Measurements from ENCODE around the gene IRGC. TPM values are rescaled to one million over a fixed set of nuclear protein-coding genes. Genes with fewer than 3 reads are reported as not detected.

The IRGC gene
- total RNA-seq, 4 donors from 2014 or later: not detected

DNA sequence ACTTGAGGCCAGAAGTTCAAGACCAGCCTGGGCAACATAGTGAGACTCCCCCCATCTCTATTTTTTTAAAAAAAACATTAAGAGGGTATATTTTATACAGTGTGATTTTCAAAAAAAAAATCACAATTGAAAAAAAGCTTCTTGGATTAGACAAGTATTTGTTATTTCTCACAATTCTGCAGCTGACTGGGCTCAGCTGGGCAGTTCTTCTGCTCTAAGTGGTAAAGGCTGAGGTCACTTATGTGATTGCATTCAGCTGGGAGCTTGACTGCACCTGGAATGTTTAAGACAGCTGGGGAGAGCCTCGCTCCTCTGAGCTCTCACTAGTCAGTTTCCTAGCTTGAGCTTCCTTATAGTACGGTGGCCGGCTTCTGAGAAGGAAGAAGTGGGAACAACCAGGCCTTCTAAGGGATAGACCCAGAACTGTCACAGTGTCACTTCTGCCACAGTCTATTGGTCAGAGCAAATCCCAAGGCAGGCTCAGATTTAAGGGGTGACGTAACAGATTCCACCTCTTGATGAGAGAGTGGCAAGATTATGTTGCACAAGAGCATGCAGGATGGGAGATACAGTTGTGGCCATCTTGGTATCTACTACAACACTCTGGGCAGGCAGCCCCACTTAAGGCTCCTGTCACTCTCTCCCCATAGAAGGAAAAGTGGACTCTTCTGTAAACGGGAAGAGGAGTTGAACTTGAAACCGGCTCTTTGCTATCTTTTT is 19.7 kb upstream of the IRGC start:
- Histone ChIP-seq H3K9me3 (peaks cover 5 to 12% (median 6%) of the 10 kb centered on the region in 3 donors), H3K36me3 (no peaks in the 10 kb centered on the region), H3K27me3 (peaks cover 4 to 11% (median 9%) of the 10 kb centered on the region in 3 donors), H3K27ac (no peak overlapping the region), H3K4me3 (no peak overlapping the region), H3K4me1 (peaks cover 0 to 7% of the 10 kb centered on the region in 2 donors)
- DNase-seq: no peak
- TF ChIP-seq, protein P1, sequence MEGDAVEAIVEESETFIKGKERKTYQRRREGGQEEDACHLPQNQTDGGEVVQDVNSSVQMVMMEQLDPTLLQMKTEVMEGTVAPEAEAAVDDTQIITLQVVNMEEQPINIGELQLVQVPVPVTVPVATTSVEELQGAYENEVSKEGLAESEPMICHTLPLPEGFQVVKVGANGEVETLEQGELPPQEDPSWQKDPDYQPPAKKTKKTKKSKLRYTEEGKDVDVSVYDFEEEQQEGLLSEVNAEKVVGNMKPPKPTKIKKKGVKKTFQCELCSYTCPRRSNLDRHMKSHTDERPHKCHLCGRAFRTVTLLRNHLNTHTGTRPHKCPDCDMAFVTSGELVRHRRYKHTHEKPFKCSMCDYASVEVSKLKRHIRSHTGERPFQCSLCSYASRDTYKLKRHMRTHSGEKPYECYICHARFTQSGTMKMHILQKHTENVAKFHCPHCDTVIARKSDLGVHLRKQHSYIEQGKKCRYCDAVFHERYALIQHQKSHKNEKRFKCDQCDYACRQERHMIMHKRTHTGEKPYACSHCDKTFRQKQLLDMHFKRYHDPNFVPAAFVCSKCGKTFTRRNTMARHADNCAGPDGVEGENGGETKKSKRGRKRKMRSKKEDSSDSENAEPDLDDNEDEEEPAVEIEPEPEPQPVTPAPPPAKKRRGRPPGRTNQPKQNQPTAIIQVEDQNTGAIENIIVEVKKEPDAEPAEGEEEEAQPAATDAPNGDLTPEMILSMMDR (IDR thresholded peaks at IDR 0.05 in 4 of 5, conservative IDR thresholded peaks at IDR 0.05 in 1 of 5): no peak
- no peak for TF ChIP-seq POLR2A (IDR thresholded peaks at IDR 0.05)
- in situ Hi-C loops (cut with MboI; ENCODE audit: low sequenced_read_pairs in 4 of 4) (no loop called here), intact Hi-C loops (cut with DNase I; ENCODE audit: low total_unique reads) (no loop called here)
- ATAC-seq: no peak

DNA sequence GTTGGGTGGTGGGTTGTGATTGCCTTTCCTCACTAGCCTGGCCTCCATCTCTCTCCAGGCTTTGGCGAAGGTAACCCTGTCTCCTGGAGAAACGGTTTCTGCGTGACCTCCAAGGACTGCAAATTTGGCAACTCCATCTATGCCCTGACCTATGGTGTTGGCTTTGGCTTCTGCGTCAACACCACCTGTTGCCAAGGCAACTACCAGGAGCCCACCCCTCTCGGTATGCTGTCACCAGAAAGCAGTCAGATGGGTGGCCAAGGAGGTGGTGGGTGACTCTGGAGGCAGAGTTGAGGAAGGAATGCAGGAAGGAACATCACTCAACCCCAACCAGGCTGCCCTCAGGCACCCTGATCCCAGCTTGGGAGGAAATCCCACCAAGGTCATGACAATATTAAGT is 18.6 kb upstream of the IRGC start:
- Histone ChIP-seq H3K9me3 (peaks cover 0 to 5% (median 1%) of the 10 kb centered on the region in 3 donors), H3K4me1 (peaks cover 0 to 7% of the 10 kb centered on the region in 2 donors), H3K4me3 (no peak overlapping the region), H3K27ac (no peak overlapping the region), H3K36me3 (no peaks in the 10 kb centered on the region), H3K27me3 (peaks cover 4 to 11% (median 9%) of the 10 kb centered on the region in 3 donors)
- intact Hi-C loops (cut with DNase I; ENCODE audit: low total_unique reads): no loop called here
- no peak for TF ChIP-seq POLR2A (IDR thresholded peaks at IDR 0.05)
- TF ChIP-seq, protein P1 (IDR thresholded peaks at IDR 0.05 in 4 of 5, conservative IDR thresholded peaks at IDR 0.05 in 1 of 5): no peak
- no peak for ATAC-seq
- DNase-seq: no peak
- in situ Hi-C loops (cut with MboI; ENCODE audit: low sequenced_read_pairs in 4 of 4): no loop called here

DNA sequence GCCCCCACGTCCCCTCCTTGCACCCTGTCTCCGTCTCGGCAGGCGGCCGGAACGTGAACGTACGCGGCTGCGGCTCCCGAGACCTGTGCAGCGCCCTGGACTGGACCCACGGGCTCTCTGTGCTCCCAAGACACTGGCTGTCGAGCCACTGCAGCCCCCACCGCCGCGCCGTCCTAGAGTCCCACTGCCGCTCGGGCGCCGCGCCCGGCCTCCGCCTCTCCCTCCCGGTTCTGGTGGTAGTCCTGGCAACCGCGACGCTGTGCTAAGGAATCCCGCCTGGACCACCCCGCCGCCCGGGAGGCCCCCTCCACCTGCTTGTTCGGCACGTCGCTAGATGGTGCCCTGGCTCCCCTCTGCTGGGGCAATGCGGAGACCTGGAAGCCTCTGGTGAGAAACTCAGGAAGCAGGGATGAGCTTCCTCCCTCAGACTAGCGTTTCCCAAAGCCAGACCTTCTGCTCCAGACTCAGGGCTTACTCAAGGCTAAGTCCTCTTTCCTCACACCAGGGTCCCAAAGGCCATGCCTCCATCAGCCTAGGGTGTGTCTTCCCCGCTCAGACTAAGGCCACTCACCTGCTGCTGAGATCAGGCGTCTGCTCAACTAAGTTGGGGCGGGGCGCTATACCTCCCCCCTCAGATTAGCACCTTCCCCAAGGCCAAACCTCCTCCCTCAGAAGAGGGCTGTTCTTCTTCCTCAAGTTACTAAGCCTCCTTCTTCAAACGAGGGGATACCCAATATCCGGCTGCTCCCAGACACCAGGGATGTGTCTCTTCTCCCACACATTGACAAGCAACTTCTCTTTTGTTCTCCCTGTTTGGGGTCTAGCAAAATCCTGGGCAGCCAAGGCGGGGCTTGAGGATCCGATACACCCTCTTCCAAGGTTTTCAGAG is 16.1 kb upstream of the IRGC start:
- no peak for DNase-seq
- Histone ChIP-seq H3K4me1 (peaks cover 0 to 7% of the 10 kb centered on the region in 2 donors), H3K9me3 (peaks cover 0 to 5% (median 0%) of the 10 kb centered on the region in 3 donors), H3K36me3 (no peaks in the 10 kb centered on the region), H3K27me3 (peaks cover 4 to 11% (median 9%) of the 10 kb centered on the region in 3 donors), H3K4me3 (peak overlapping the region in 3 of 4 donors; percentile 21 to 47 (median 37)), H3K27ac (peak overlapping the region; percentile 45 to 82 (median 60))
- TF ChIP-seq, protein P1 (IDR thresholded peaks at IDR 0.05 in 4 of 5, conservative IDR thresholded peaks at IDR 0.05 in 1 of 5): no peak
- no peak for TF ChIP-seq POLR2A (IDR thresholded peaks at IDR 0.05)
- in situ Hi-C loops (cut with MboI; ENCODE audit: low sequenced_read_pairs in 4 of 4): no loop called here
- ATAC-seq: no peak
- intact Hi-C loops (cut with DNase I; ENCODE audit: low total_unique reads): loop anchor here (2.0 kb wide), 1 partner anchor 31 kb away; no protein-coding TSS in a partner anchor

DNA sequence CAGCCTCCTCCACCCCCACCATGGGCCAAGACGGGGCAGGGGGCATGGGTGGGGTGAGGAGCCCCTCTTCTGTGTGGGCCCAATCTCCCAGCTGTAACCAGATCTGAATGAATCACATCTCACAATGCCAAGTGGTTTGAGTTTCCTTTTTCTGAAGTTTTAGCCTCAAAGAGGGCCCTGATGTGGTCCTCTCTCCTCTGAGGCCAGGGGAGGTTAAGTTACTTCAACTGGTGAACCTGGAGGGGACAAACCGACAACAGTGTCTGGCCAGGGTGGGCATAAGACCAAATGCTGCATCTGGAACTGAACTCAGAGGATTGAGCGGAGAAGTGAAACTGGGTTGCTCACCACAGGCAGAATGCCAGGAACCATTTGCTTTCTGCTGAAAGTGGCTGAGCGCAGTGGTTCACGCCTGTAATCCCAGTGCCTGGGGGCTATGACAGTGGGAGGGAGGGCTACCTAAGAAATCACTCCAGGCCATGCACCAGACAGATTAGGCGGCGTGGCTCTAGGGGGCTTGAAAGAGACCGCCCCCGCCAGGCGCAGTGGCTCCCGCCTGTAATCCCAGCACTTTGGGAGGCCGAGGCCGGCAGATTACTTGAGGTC is 15.4 kb upstream of the IRGC start:
- DNase-seq (peak; percentile 7 to 31), ATAC-seq (peak; percentile 56 to 60)
- no peaks in the 10 kb centered on the region for H3K36me3 ChIP-seq
- peaks cover 0 to 5% (median 0%) of the 10 kb centered on the region in 3 donors for H3K9me3 ChIP-seq
- H3K4me1 ChIP-seq: peaks cover 0 to 7% of the 10 kb centered on the region in 2 donors
- intact Hi-C loops (cut with DNase I; ENCODE audit: low total_unique reads) (loop anchor here (2.0 kb wide), 1 partner anchor 32 kb away; no protein-coding TSS in a partner anchor), in situ Hi-C loops (cut with MboI; ENCODE audit: low sequenced_read_pairs in 4 of 4) (no loop called here)
- H3K27me3 ChIP-seq: peaks cover 4 to 11% (median 9%) of the 10 kb centered on the region in 3 donors
- H3K27ac ChIP-seq: peak overlapping the region; percentile 45 to 82 (median 60)
- TF ChIP-seq, protein P1 (IDR thresholded peaks at IDR 0.05 in 4 of 5, conservative IDR thresholded peaks at IDR 0.05 in 1 of 5): no peak
- TF ChIP-seq POLR2A (IDR thresholded peaks at IDR 0.05): no peak
- H3K4me3 ChIP-seq: peak overlapping the region in 3 of 4 donors; percentile 36 to 43 (median 37)
